Measurements from ENCODE around the gene HSPA4.

Gene HSPA4

GRCh38 chr5:133155326-133155969 lies 103.6 kb downstream of the HSPA4 start:
- DNase-seq (ENCODE audit: low read depth in 4 of 4, low spot score in 1 of 4): no peak

Measured in stimulated activated CD4-positive, alpha-beta T cell treated with anti-CD3 and anti-CD28 coated beads, Interleukin-1b, Interleukin-23, amount 100 ng/mL, for 24 hours (primary cell).